B cell (primary cell): ENCODE results near the gene SLC30A7.

Source experiments
- EZH2 ChIP-seq: IDR thresholded peaks from 2 replicates; pipeline ENCODE4 v1.6.1; 2012; ENCODE audit warnings: borderline replicate concordance, low read depth, mild to moderate bottlenecking, moderate library complexity, low read length; ENCODE audit not compliant: insufficient read depth, poor library complexity, severe bottlenecking
- TF ChIP-seq, protein P1 (sequence below): fragments of 200-600 bp; IDR thresholded peaks from one replicate; pipeline ENCODE4 v1.8.0; 2022; ENCODE audit warnings: antibody characterized with exemption, mild to moderate bottlenecking

DNA sequence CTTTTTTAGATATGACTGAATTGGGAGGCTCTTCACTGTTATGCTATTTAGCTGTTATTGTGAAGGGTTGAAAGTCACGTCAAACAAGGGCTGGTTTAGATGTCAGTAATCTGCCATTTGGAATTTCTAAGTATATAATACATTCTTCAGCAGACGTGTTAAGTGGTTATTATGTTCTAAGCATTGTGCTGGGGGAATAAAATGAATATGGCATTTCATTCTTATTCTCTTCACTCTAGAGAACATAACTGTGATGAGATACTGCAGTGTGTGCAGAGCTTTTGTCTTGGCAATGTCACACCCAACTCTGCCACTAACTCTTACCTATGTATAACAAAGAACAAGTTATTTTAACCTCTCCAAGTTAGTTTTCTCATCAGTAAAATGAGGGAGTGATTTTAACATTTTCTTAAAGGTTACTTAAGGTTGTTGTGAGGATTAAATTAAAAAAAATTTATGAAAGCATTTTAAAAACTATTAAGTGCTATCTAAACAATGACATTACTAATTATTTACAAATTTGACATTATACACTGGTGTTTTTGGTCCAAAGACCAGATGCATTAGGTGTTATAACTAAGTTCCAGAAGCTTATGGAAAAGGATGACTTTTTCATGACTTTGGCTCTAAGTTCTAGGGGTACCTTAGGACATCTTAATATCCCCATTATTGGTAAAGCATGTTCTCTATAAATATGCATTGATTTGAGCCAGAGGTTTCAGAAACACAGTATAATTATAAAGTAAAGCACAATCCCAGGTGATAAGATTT, 58.3 kb downstream of the SLC30A7 start:
- TF ChIP-seq, protein P1, sequence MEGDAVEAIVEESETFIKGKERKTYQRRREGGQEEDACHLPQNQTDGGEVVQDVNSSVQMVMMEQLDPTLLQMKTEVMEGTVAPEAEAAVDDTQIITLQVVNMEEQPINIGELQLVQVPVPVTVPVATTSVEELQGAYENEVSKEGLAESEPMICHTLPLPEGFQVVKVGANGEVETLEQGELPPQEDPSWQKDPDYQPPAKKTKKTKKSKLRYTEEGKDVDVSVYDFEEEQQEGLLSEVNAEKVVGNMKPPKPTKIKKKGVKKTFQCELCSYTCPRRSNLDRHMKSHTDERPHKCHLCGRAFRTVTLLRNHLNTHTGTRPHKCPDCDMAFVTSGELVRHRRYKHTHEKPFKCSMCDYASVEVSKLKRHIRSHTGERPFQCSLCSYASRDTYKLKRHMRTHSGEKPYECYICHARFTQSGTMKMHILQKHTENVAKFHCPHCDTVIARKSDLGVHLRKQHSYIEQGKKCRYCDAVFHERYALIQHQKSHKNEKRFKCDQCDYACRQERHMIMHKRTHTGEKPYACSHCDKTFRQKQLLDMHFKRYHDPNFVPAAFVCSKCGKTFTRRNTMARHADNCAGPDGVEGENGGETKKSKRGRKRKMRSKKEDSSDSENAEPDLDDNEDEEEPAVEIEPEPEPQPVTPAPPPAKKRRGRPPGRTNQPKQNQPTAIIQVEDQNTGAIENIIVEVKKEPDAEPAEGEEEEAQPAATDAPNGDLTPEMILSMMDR: no peak
- no peak for TF ChIP-seq EZH2
